PC-9 (cell line): ENCODE measurements around the gene SETBP1. TPM values are rescaled to one million over a fixed set of nuclear protein-coding genes. Genes with fewer than 3 reads are reported as not detected.

Source experiments
- Bru-seq: library from RNA; stranded (reverse); fragments of 400-500 nt; gene quantifications from one replicate; lab custom pipeline; 2021; lab: Mats Ljungman, UMichigan
- BruChase-seq, 2 experiments: library from RNA; stranded (reverse); fragments of 400-500 nt; gene quantifications; one replicate each; lab custom pipeline; 2021; lab: Mats Ljungman, UMichigan
- BruUV-seq: library from RNA; stranded (reverse); fragments of 400-500 nt; replicated peaks from 2 replicates; lab custom pipeline; 2021; lab: Mats Ljungman, UMichigan
- CTCF ChIA-PET: fragments of 300-600 bp; sonication (Branson Sonifier 250); formaldehyde crosslinking; loops from one replicate; lab custom pipeline; 2022; ENCODE audit warnings: antibody characterized with exemption; lab: Charles Lee
- POLR2A ChIA-PET: fragments of 300-600 bp; sonication (Branson Sonifier 250); formaldehyde crosslinking; loops from one replicate; lab custom pipeline; 2022; ENCODE audit warnings: antibody characterized with exemption; ENCODE audit not compliant: unreplicated experiment; lab: Charles Lee
- DNase-seq, 2 experiments: peaks; one replicate each; pipeline versions ENCODE4 v3.0.0 to v3.0.0-alpha.2; 2015 to 2022; ENCODE audit warnings: mixed read lengths in 1 of 2
- H2AFZ ChIP-seq: fragments of 200-600 bp; sonication (generic); 2 replicates; pipeline ENCODE4 v1.8.1; 2017; ENCODE audit warnings: antibody characterized with exemption
- H3F3A ChIP-seq: fragments of 200-600 bp; sonication (generic); 2 replicates; pipeline ENCODE4 v1.8.1; 2017; ENCODE audit warnings: antibody characterized with exemption, mild to moderate bottlenecking, low read depth; ENCODE audit not compliant: insufficient read depth
- H3K27ac ChIP-seq: fragments of 200-600 bp; sonication (generic); 2 replicates; pipeline ENCODE4 v1.6.1; 2016; ENCODE audit warnings: mixed run types
- H3K27me3 ChIP-seq: fragments of 200-600 bp; sonication (generic); 2 replicates; pipeline ENCODE4 v1.6.1; 2016; ENCODE audit warnings: low read depth, mixed run types; ENCODE audit not compliant: insufficient read depth
- H3K36me3 ChIP-seq: fragments of 200-600 bp; sonication (generic); 2 replicates; pipeline ENCODE4 v1.6.1; 2016; ENCODE audit warnings: low read depth, mixed run types
- H3K4me1 ChIP-seq: fragments of 200-600 bp; sonication (generic); replicated peaks from 2 replicates; pipeline ENCODE4 v1.6.1; 2016; ENCODE audit warnings: mixed run types; ENCODE audit not compliant: insufficient read depth
- H3K4me2 ChIP-seq: fragments of 200-600 bp; sonication (generic); 2 replicates; pipeline ENCODE4 v1.6.1; 2017; ENCODE audit warnings: mixed run types
- H3K4me3 ChIP-seq: fragments of 200-600 bp; sonication (generic); 2 replicates; pipeline ENCODE4 v1.6.1; 2016; ENCODE audit warnings: mixed run types
- H3K79me2 ChIP-seq: fragments of 200-600 bp; sonication (generic); 2 replicates; pipeline ENCODE4 v1.6.1; 2017; ENCODE audit warnings: low read depth, mixed run types
- H3K9me2 ChIP-seq: fragments of 200-600 bp; sonication (generic); 2 replicates; pipeline ENCODE4 v1.8.1; 2017; ENCODE audit warnings: mild to moderate bottlenecking; ENCODE audit not compliant: insufficient read depth
- H3K9me3 ChIP-seq: fragments of 200-600 bp; sonication (generic); 2 replicates; pipeline ENCODE4 v1.8.1; 2016; ENCODE audit warnings: low read depth; ENCODE audit not compliant: insufficient read depth
- H4K20me1 ChIP-seq: fragments of 200-600 bp; sonication (generic); 2 replicates; pipeline ENCODE4 v1.8.1; 2017; ENCODE audit not compliant: insufficient read depth
- CTCF ChIP-seq: fragments of 200-600 bp; sonication (generic); conservative IDR thresholded peaks from 2 replicates; pipeline ENCODE4 v1.6.1; 2017; ENCODE audit warnings: mixed run types, antibody characterized with exemption, mild to moderate bottlenecking, moderate library complexity
- EZH2 ChIP-seq: fragments of 200-600 bp; sonication (generic); IDR thresholded peaks from 2 replicates; pipeline ENCODE4 v1.8.0; 2017; ENCODE audit warnings: antibody characterized with exemption, low read depth
- intact Hi-C: fragments of 100-400 bp; cut with micrococcal nuclease; formaldehyde crosslinking; loops from one replicate; pipeline ENCODE4 v1.10.0; 2022; ENCODE audit not compliant: unreplicated experiment
- long read RNA-seq: library from polyadenylated mRNA; stranded (forward); transcript quantifications from one replicate; pipeline ENCODE4 v2.0.0, GENCODE V29; 2022
- total RNA-seq: library from RNA; stranded (reverse); gene quantifications from 2 replicates; pipeline ENCODE4 v1.2.3, GENCODE V29; 2021

Gene SETBP1
- total RNA-seq (8.3 and 9.0 TPM in 2 replicates), Bru-seq, nascent RNA (percentile 54 among the genes with signal in this experiment), BruChase-seq, experiment 1, labeled RNA remaining after a 2-hour chase (percentile 61 among the genes with signal in this experiment), BruChase-seq, experiment 2, labeled RNA remaining after a 6-hour chase (percentile 48 among the genes with signal in this experiment)
- long read RNA-seq, partial matches to known transcripts, result 0 of 2 reads
- long read RNA-seq, other reads (novel, unspliced or antisense), result 2 of 2 reads

GRCh38 chr18:44680273-44681075 is at the start of gene SETBP1:
Gene SETBP1 (plus strand): TSS chr18:44680888. CDS start chr18:44701347, 20,459 bp downstream.
- TF ChIP-seq CTCF (no peak), EZH2 (no peak)
- Histone ChIP-seq H3F3A (no peaks in the 10 kb centered on the region), H3K4me3 (peak within 1 kb of the TSS; percentile 91), H2AFZ (peak within 1 kb of the TSS; percentile 84), H3K36me3 (no peaks in the 10 kb centered on the region), H3K27ac (no peak within 1 kb of the TSS), H3K4me2 (peak within 1 kb of the TSS; percentile 72), H3K27me3 (no peaks in the 10 kb centered on the region), H3K79me2 (no peaks in the 10 kb centered on the region), H3K9me3 (no peaks in the 10 kb centered on the region), H3K9me2 (no peaks in the 10 kb centered on the region), H4K20me1 (no peaks in the 10 kb centered on the region), H3K4me1 (peaks cover 17% of the 10 kb centered on the region)
- CTCF ChIA-PET, result no interaction called here
- BruUV-seq, result no TSS peak
- intact Hi-C loops, result loop anchor here (1.0 to 10.0 kb wide), 3 partner anchors 52 to 334 kb away; no protein-coding TSS in a partner anchor
- peak in 1 of 2 experiments; percentile 40 for DNase-seq
- POLR2A ChIA-PET, result interaction anchor here (0.6 kb wide), 2 partner anchors 699 to 961 kb away, joined by 3 read pairs; no protein-coding TSS in a partner anchor

- intact Hi-C loops, result no loop called here
- BruUV-seq, result no TSS peak
- H2AFZ ChIP-seq, result no peak overlapping the region
- no peaks in the 10 kb centered on the region for H3K27me3 ChIP-seq
- H3K79me2 ChIP-seq, result no peaks in the 10 kb centered on the region
- H3K36me3 ChIP-seq, result no peaks in the 10 kb centered on the region
- no peak overlapping the region for H3K27ac ChIP-seq
- ChIA-PET CTCF (no interaction called here), POLR2A (interaction anchor here (0.7 kb wide), 1 partner anchor 26 kb away, joined by 4 read pairs; no protein-coding TSS in a partner anchor)
- TF ChIP-seq EZH2, result no peak
- no peak for TF ChIP-seq CTCF
- H4K20me1 ChIP-seq, result no peaks in the 10 kb centered on the region
- H3K4me2 ChIP-seq, result no peak overlapping the region
- H3F3A ChIP-seq, result peaks cover 12% of the 10 kb centered on the region; the same call in 1 of the 2 replicates
- peaks cover 24% of the 10 kb centered on the region for H3K4me1 ChIP-seq
- no peaks in the 10 kb centered on the region for H3K9me2 ChIP-seq
- no peaks in the 10 kb centered on the region for H3K9me3 ChIP-seq
- DNase-seq, result no peak
- H3K4me3 ChIP-seq, result no peak overlapping the region
These were observed 48.1 kb upstream of the SETBP1 start for GRCh38 chr18:44632469-44633145.

- intact Hi-C loops, result no loop called here
- ChIA-PET CTCF (no interaction called here), POLR2A (no interaction called here)
- DNase-seq, result no peak
- no peak overlapping the region; the same call in 1 of the 2 replicates for H3K27ac ChIP-seq
- no peaks in the 10 kb centered on the region for H4K20me1 ChIP-seq
- H2AFZ ChIP-seq, result no peak overlapping the region
- no TSS peak for BruUV-seq
- no peaks in the 10 kb centered on the region for H3K79me2 ChIP-seq
- H3K4me3 ChIP-seq, result no peak overlapping the region
- no peaks in the 10 kb centered on the region for H3K36me3 ChIP-seq
- H3F3A ChIP-seq, result peaks cover 26% of the 10 kb centered on the region
- H3K9me3 ChIP-seq, result no peaks in the 10 kb centered on the region
- H3K4me1 ChIP-seq, result peaks cover 38% of the 10 kb centered on the region
- H3K4me2 ChIP-seq, result no peak overlapping the region
- no peaks in the 10 kb centered on the region for H3K27me3 ChIP-seq
- H3K9me2 ChIP-seq, result no peaks in the 10 kb centered on the region
- TF ChIP-seq EZH2, result no peak
- no peak for TF ChIP-seq CTCF
These were observed 45.1 kb upstream of the SETBP1 start for GRCh38 chr18:44635546-44635945.
